ENCODE measurements around the gene COL16A1.

COL16A1 gene

GRCh38 chr1:31663622-31664452 is 40.0 kb downstream of the COL16A1 start:
- DNase-seq: peak; percentile 33

- DNase-seq: no peak
Measured at GRCh38 chr1:31662463-31662862, 41.4 kb downstream of the COL16A1 start.

GRCh38 chr1:31661856-31662255 is 42.0 kb downstream of the COL16A1 start:
- no peak for DNase-seq

GRCh38 chr1:31660871-31661455 is 42.9 kb downstream of the COL16A1 start:
- DNase-seq: no peak

- no peak for DNase-seq
Measured at GRCh38 chr1:31659889-31660288, 43.9 kb downstream of the COL16A1 start.

- no peak for DNase-seq
Measured at GRCh38 chr1:31658721-31659120, 45.1 kb downstream of the COL16A1 start.

- DNase-seq: no peak
Measured at GRCh38 chr1:31657972-31658510, 45.8 kb downstream of the COL16A1 start.

- no peak for DNase-seq
Measured at GRCh38 chr1:31657020-31657804, 46.6 kb downstream of the COL16A1 start.

- DNase-seq: no peak
Measured at GRCh38 chr1:31655756-31656155, 48.1 kb downstream of the COL16A1 start.

GRCh38 chr1:31655104-31655503 is 48.7 kb downstream of the COL16A1 start:
- DNase-seq: no peak

- no peak for DNase-seq
Measured at GRCh38 chr1:31654474-31654776, 49.4 kb downstream of the COL16A1 start.

GRCh38 chr1:31653717-31654473 is 49.9 kb downstream of the COL16A1 start:
- DNase-seq: no peak

GRCh38 chr1:31652891-31653499 is 50.8 kb downstream of the COL16A1 start:
- DNase-seq: no peak

- no peak for DNase-seq
Measured at GRCh38 chr1:31651766-31652165, 52.1 kb downstream of the COL16A1 start.

GRCh38 chr1:31651089-31651420 is 52.8 kb downstream of the COL16A1 start:
- no peak for DNase-seq

GRCh38 chr1:31650161-31651088 is 53.4 kb downstream of the COL16A1 start:
- no peak for DNase-seq

GRCh38 chr1:31648641-31649357 is 55.0 kb downstream of the COL16A1 start:
- no peak for DNase-seq

- DNase-seq: no peak
Measured at GRCh38 chr1:31648190-31648589, 55.6 kb downstream of the COL16A1 start.

- DNase-seq: no peak
Measured at GRCh38 chr1:31647106-31647505, 56.7 kb downstream of the COL16A1 start.

GRCh38 chr1:31646259-31646960 is 57.4 kb downstream of the COL16A1 start:
- no peak for DNase-seq

Measured in NCI-H1105 treated with DMSO at 0.1 percent for 48 hours (cell line).